GM10266 (cell line): ENCODE data around the gene SNTG2.

Source experiments
- DNase-seq: peaks from one replicate; pipeline ENCODE4 v3.0.0; 2012; ENCODE audit errors: extremely low spot score
- TF ChIP-seq, protein P1 (sequence below): IDR thresholded peaks from 2 replicates; pipeline ENCODE4 v1.5.1; 2012; ENCODE audit warnings: mild to moderate bottlenecking, low read depth; ENCODE audit not compliant: control insufficient read depth, insufficient read depth; ENCODE audit errors: missing control alignments

The SNTG2 gene

DNA sequence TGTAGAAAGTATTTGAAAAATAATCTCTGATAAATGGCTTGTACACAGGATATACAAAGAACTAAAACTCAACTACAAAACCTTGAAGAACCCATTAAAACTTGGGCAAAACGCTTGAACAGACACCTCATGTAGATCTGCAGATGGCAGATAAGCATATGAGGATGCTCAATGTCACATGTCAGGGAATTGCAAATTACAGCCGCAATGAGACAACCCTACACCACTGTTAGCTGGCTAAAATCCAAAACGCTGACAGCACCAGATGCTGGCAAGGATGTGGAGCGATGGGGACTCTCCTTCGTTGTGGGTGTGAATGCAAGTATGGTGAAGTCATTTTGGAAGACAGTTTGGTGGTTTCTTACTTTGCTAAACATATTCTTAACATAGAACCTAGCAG, 53.7 kb downstream of the SNTG2 start:
- TF ChIP-seq, protein P1, sequence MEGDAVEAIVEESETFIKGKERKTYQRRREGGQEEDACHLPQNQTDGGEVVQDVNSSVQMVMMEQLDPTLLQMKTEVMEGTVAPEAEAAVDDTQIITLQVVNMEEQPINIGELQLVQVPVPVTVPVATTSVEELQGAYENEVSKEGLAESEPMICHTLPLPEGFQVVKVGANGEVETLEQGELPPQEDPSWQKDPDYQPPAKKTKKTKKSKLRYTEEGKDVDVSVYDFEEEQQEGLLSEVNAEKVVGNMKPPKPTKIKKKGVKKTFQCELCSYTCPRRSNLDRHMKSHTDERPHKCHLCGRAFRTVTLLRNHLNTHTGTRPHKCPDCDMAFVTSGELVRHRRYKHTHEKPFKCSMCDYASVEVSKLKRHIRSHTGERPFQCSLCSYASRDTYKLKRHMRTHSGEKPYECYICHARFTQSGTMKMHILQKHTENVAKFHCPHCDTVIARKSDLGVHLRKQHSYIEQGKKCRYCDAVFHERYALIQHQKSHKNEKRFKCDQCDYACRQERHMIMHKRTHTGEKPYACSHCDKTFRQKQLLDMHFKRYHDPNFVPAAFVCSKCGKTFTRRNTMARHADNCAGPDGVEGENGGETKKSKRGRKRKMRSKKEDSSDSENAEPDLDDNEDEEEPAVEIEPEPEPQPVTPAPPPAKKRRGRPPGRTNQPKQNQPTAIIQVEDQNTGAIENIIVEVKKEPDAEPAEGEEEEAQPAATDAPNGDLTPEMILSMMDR = no peak

DNA sequence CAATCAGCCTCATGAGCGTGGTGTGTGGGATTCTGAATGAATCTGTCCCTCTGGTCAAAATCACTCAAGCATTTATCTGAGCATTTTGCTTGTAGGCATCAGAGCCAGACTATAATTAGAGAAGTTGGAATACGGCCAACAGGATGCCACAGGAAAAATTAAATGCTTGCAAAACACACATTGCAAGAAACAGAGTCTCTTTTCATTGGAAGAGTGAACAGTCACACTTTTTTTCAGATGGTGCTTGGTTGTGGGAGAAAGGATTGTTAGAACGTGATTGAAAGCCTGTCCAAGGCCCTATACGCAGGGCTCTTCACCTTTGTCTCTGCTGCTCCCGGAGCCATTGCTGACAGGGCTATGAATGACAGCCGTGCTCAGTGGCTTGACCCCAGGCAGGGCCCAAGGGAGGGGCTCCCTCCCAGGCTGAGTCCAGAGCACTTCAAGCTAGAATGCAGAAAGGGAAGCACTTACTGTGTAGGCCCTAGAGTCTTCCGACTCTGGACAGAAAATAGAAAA, 59.8 kb downstream of the SNTG2 start:
- DNase-seq = no peak
- TF ChIP-seq, protein P1 = no peak

More for the DNA sequence above, 53.7 kb downstream of the SNTG2 start:
- no peak for DNase-seq

DNA sequence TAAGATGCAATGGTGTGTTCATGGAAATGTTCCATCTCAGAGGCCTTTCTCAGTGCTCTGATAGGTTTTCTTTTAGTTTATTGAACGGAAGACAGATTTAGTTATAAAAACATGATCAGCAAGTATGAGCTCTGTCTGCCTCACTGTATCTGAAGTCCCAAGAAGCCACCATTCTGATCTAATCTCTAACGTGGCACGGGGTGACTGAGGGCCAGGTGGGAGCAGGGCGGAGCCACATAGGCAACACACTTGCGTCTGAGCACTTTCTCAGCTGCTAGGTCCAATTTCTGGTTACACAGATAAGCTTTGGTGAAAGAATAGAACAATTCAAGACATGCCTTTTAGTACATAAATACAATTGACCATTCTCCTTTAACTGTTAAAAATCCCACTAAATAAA, 60.4 kb downstream of the SNTG2 start:
- DNase-seq = no peak
- TF ChIP-seq, protein P1 = no peak

DNA sequence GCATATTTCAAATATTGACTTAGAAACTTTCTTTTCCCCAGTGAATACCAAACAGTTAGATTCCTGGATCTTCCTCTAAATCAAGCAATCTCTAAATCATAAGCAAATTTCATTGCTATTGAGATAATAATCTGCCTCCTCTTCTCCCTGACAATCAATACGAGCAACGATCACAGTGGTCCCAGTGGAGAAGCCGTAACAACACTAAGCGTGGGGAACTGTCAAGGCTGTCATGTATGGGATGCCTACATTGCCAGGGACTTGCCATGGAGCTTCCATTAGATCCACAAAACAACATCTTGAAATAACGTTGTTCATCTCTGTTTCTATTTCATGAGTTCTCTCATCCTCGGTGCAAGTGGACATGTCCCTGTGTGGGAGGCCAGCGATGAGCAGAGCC, 61.3 kb downstream of the SNTG2 start:
- TF ChIP-seq, protein P1 = no peak

DNA sequence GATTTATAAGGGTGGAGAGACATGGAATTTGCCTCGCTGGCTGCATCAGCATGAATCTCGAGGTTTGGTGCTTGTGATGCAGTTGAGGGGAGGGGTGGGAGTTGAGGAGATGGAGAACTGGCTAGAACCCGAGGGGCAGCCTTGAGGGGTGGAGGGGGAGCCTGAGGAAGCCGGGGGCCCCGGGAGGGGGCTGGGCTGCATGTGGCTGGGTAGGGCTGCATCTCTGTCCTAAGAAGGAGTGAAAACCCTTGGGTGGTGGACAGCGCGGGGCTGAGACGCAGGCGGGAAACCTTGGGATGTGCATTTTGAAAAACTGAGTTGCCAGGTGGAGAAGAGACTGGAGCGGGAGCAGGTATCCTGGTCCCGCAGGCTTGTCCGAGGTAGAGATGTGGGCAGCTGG, 64.2 kb downstream of the SNTG2 start:
- TF ChIP-seq, protein P1 = no peak
- DNase-seq = no peak

More for the DNA sequence above, 61.3 kb downstream of the SNTG2 start:
- DNase-seq = no peak

DNA sequence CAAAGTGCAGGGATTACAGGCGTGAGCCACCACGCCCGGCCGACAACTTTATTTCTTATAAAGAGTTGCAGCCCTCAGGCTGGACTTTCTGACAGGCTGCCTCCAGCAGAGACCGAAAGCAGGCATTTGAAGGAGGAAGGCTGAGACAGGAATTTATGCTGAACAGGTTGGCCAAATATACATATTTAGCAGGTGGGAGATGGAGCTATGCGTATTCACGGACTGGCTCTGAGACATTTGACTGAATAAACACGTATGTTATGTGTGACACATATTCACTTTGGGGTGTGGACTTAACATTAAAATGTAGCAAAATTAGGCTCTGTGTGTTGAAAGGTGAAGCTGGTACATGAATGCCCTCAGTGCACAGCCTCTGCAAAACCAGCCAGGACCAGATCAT, 65.9 kb downstream of the SNTG2 start:
- TF ChIP-seq, protein P1 = no peak
- no peak for DNase-seq

DNA sequence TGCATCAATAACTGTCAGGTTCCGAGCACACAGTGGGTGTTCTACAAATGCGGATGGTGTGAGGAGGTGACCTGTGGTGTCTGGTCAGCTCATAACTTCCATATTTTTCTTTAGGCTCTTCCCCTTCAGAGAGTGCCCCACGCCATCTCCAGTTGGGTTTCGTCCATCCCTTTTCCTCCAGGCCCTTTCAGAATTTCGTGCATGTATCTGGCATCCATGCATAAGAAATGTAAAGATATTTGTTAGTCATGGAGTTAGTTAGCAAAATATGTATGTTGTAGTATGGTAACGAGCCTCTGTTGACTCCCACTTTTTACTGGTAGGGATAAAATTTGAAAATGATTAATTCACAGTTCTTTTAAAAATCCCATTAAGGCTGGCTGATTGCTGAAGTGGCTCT, 67.2 kb downstream of the SNTG2 start:
- DNase-seq = no peak
- TF ChIP-seq, protein P1 = no peak
